GM10266 (cell line): Measurements from ENCODE around the gene ZNF512B.

Experiments used
- DNase-seq: peaks from one replicate; pipeline ENCODE4 v3.0.0; 2012; ENCODE audit errors: extremely low spot score
- TF ChIP-seq, protein P1 (sequence below): IDR thresholded peaks from 2 replicates; pipeline ENCODE4 v1.5.1; 2012; ENCODE audit warnings: mild to moderate bottlenecking, low read depth; ENCODE audit not compliant: control insufficient read depth, insufficient read depth; ENCODE audit errors: missing control alignments

Gene ZNF512B

DNA sequence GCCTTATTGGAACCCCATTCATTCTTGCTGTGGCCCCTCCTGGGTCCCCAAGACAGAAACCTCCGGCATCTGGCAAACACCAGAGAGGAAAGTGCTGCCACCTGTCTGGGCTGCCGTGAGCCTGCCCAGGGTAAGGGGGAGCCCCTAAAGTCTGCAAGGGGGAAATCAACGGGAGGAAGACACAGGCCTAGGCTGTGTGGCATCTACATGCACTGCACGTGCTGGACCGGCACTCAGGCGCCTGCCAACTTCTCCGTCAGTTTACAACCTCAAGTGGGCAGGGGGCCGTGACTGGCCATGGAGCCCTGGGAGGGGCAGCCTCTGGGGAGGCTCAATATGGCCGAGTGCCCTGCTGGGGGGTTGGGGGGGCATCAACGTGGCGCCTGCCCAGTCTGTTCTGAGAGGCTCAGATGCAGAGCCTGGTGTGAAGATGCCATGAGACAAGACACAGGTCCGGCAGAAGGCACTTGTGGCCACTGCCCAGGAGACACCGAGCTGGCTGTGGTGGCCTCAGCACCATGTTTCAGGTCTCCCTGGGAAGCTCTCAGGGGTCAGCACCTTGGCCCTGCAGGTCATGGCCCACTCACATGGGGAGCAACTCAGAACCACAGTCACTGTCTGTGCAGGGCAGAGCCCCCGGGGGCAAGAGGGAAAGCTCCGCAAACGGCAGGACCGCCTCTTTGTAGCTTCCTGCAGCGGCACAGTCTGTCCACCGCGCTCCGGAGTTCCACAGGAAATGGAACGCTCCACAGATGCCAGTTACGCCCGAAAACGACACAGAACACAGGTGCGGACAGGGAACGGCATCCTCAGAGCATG lies 21.9 kb downstream of the ZNF512B start:
- TF ChIP-seq, protein P1, sequence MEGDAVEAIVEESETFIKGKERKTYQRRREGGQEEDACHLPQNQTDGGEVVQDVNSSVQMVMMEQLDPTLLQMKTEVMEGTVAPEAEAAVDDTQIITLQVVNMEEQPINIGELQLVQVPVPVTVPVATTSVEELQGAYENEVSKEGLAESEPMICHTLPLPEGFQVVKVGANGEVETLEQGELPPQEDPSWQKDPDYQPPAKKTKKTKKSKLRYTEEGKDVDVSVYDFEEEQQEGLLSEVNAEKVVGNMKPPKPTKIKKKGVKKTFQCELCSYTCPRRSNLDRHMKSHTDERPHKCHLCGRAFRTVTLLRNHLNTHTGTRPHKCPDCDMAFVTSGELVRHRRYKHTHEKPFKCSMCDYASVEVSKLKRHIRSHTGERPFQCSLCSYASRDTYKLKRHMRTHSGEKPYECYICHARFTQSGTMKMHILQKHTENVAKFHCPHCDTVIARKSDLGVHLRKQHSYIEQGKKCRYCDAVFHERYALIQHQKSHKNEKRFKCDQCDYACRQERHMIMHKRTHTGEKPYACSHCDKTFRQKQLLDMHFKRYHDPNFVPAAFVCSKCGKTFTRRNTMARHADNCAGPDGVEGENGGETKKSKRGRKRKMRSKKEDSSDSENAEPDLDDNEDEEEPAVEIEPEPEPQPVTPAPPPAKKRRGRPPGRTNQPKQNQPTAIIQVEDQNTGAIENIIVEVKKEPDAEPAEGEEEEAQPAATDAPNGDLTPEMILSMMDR, result peak; percentile 30
- no peak for DNase-seq

DNA sequence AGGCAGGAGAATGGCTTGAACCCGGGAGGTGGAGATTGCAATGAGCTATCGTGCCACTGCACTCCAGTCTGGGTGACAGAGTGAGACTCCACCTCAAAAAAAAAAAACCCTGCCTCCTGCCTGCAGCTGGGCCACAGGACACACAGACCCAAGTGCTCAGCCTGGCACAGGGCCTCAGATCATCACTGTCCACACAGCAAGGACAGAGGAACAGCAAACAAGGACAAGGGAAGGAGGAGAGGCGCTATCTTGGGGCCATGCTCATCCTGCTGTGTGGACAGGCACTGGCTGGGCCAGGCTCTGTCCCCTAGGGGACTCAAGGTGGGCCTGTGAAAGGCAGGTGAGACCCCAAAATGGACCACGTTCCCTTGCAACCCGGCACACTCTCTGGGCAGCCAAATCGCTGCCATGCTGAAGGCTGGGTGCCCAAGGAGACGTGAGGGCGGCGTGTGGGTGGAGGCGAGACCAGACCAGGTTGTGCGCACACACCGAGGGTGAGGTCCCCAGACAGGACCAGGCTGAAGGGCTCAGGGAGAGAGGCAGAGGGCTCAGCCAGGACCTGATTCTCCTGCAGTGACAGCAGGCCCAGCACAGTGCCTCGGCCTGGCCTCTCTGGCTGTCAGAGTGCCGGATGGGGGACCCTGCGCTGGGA lies 22.6 kb downstream of the ZNF512B start:
- TF ChIP-seq, protein P1, result no peak
- no peak for DNase-seq

DNA sequence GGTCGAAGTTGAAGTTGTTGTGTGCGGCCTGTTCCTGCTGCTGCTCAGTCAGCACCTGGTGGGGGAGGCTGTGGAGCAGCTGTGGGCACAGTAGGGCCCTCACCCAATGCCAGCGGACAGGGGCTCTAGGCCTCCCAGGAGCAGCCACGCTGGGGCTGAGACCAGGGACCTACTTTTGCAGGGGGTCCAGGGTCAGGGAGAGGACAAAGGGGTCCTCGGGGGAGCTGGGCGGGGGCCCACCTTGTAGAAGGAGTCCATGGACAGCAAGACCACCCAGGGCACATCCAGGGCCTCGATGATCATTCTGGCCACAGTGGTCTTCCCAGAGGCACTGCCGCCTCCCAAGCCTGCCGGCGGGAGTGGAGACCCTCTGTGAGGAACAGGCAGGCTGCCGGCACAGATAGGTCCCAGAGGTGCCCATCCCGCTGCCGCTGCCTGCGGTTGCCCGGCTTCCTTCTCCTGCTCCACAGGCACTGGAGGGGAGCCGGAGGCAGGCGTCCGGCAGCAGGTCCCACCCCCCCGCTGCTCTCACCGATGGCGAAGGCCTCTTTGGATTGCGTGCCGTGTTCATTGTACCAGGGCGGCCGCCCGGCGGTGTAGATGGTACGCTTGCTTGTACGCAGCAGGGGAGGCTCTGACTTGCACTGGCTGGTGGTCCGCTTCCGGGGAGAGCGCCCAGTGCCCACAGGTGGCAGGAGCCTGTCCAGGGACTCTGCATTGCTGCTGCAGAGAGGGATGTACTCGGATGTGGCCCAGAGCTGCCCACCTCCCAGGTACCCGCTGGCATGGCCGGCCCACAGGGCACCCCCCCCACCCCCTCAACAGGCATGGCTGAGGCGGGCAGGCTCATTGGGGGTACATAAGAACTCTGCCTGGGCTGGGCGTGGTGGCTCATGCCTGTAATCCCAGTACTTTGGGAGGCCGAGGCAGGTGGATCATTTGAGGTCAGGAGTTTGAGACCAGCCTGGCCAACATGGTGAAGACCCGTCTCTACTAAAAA lies 23.5 kb downstream of the ZNF512B start:
- TF ChIP-seq, protein P1, result no peak
- DNase-seq, result no peak

DNA sequence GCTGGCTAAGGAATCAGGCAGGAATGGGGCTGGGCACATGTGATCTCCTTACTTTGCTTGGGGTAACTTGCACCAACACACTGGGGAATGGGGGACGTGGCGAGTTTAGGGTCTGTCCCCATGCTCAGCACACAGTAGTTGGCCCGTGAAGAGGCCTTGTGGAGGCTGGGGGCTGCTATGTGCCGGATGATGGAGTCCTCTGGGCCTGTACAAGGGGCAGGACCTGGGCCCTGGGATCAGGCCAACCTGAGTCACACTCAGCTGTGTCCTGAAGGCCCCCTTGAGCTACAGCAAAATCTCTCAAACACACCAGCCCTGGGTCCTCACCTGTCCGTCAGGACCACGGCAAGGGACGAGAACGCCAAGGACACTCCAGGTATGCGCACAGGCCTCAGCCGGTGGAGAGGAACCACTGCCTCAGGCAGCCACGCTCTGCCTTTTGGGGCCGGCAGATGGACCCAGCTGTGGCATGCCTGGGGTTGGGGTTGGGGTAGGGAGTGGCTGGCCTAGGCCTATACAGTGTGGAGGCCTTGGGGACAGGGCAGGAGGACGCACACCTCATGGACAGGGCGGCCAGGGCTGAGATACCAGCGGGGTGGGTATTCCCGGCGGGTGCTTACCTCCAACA lies 24.6 kb downstream of the ZNF512B start:
- TF ChIP-seq, protein P1, result no peak
- no peak for DNase-seq

DNA sequence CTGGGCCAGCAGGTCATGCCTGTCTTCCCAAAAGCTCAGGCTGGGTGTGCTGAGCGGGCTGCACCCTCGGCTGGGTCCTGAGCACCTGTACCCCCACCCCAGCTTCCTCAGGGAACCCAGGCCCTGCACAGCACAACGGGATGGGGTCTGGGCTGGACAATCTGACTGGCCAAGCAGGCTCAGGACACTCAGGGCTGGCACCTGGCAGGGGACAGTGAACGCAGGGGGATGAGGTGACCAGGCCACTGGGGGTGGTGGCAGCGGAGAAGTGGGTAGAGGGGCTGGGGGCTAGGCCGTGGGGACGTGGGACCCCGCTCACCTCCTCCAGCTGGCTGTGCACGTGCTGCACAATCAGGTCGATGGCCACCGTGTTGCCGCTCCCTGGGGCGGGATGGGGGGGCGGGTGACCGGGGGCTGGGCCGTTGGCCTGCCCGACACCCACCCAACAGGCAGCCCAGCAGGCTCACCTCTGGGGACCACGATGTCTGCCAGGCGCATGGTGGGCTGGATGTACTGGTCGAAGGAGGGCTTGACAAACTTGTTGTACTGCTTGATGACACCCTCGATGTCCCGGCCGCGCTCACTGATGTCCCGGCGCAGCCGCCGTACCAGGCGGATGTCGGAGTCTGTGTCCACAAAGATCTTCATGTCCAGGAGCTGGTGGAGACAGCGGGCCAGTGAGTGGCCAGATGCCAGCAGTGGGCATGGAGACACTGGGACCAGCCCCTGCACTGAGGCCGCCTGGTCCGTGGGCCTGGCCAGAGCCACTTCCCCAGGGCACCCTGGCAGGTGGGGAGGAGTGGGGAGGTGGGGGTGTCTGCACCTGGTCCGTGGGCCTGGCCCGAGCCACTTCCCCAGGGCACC lies 25.4 kb downstream of the ZNF512B start:
- TF ChIP-seq, protein P1, result no peak

DNA sequence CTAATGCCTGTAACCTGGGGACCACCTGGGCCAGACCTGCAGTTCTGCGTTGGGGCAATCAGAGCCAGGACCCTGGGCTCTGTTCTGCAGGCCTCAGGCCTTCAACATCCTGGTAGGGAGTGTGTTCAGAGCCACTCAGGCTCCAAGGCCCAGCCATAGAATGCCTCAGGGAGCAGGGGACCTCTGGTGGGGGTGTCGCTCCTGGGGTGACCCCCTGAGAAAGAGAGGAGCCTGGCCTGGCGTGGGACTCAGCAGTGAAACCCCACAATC lies 26.0 kb downstream of the ZNF512B start:
- TF ChIP-seq, protein P1, result no peak
- DNase-seq, result no peak

More for the DNA sequence above, 25.4 kb downstream of the ZNF512B start:
- DNase-seq, result no peak
